Fibroblast of skin of right biceps (primary cell): ENCODE data around the gene TRIM15.
A peak's percentile ranks its signal among the peaks of the same experiment; 100 is the strongest.

ENCODE experiments used
- DNase-seq: peaks from one replicate; pipeline ENCODE4 v3.0.0-alpha.2; 2013

The TRIM15 gene

GRCh38 chr6:30147096-30147495, 16.2 kb upstream of the TRIM15 start:
- no peak for DNase-seq

GRCh38 chr6:30149234-30149633, 14.1 kb upstream of the TRIM15 start:
- DNase-seq: no peak

- DNase-seq: peak; percentile 11
These were observed 13.3 kb upstream of the TRIM15 start for GRCh38 chr6:30149858-30150550.

GRCh38 chr6:30150671-30151395, 12.5 kb upstream of the TRIM15 start:
- DNase-seq: peak; percentile 13

- DNase-seq: no peak
These were observed 11.8 kb upstream of the TRIM15 start for GRCh38 chr6:30151580-30151979.

GRCh38 chr6:30152016-30152673, 11.2 kb upstream of the TRIM15 start:
- DNase-seq: no peak

- no peak for DNase-seq
These were observed 10.3 kb upstream of the TRIM15 start for GRCh38 chr6:30152910-30153610.

GRCh38 chr6:30154061-30154460, 9.3 kb upstream of the TRIM15 start:
- no peak for DNase-seq

- DNase-seq: peak; percentile 92
These were observed 8.4 kb upstream of the TRIM15 start for GRCh38 chr6:30154709-30155519.

GRCh38 chr6:30155520-30156261, 7.7 kb upstream of the TRIM15 start:
- peak; percentile 8 for DNase-seq

- DNase-seq: peak; percentile 76
These were observed 7.1 kb upstream of the TRIM15 start for GRCh38 chr6:30156262-30156599.

- DNase-seq: no peak
These were observed 6.6 kb upstream of the TRIM15 start for GRCh38 chr6:30156774-30157173.

- DNase-seq: peak; percentile 8
These were observed 5.8 kb upstream of the TRIM15 start for GRCh38 chr6:30157581-30157980.

GRCh38 chr6:30157999-30158398, 5.3 kb upstream of the TRIM15 start:
- no peak for DNase-seq

- no peak for DNase-seq
These were observed 4.8 kb upstream of the TRIM15 start for GRCh38 chr6:30158475-30159040.

- no peak for DNase-seq
These were observed 3.1 kb upstream of the TRIM15 start for GRCh38 chr6:30160008-30160784.

GRCh38 chr6:30160785-30161531, 2.4 kb upstream of the TRIM15 start, which contains the start of gene TRIM10:
Gene TRIM10 (minus strand): TSS chr6:30161211. CDS start chr6:30160858, 353 bp downstream.
- no peak for DNase-seq

GRCh38 chr6:30162265-30163089, 869 bp upstream of the TRIM15 start:
- no peak for DNase-seq
